HG03066 (cell line): ENCODE results near the gene CDC42BPB.

Source experiments
- ATAC-seq: cut with Tn5 transposase; IDR thresholded peaks from one replicate; pipeline ENCODE4 v1.9.1; 2021; ENCODE audit warnings: low read depth; ENCODE audit not compliant: unreplicated experiment

Gene CDC42BPB

DNA sequence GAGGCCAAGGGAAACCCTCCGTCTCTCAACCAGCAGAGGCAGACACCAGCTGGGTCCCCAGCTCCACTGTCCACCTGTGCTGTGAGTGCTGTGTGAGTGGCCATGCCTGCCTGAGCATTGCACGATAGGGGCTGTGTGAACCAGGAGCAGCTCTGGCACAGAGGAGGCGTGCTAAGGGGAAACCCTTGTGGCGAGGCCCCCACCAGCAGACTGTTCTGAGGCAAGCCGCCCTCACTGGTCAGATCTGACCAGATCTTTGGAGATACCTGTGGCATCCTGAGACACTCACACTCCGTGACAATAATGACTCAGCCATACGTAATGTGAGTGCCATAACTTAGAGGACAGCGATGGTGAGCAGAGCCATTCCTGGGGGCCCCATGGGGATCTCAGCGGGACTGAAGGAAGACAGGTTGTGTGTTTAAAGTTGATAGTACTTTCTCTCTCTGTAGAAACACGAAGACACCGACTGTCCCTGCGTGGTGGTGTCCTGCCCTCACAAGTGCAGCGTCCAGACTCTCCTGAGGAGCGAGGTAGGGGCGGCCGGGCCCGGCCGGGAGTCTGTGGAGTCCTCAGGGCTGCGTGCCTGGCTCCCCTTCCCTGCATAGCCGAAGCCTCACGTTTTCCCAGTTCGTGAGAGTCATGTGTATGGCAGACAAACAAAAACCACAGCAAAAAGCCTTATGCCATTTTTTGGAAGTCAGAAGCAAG is 171.5 kb downstream of the CDC42BPB start:
- no peak for ATAC-seq

DNA sequence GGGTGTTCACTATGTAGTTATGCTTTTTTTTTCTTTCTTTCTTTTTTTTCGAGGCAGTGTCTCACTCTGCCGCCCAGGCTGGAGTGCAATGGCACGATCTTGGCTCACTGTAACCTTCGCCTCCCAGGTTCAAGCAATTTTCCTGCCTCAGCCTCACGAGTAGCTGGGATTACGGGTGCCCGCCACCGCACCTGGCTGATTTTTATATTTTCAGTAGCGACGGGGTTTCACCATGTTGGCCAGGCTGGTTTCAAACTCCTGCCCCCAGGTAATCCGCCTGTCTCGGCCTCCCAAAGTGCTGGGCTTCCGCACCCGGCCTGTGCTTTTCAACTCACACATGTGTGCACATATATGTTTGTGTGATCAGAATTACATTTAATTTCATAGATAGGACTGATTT is 173.8 kb downstream of the CDC42BPB start:
- ATAC-seq, result no peak

DNA sequence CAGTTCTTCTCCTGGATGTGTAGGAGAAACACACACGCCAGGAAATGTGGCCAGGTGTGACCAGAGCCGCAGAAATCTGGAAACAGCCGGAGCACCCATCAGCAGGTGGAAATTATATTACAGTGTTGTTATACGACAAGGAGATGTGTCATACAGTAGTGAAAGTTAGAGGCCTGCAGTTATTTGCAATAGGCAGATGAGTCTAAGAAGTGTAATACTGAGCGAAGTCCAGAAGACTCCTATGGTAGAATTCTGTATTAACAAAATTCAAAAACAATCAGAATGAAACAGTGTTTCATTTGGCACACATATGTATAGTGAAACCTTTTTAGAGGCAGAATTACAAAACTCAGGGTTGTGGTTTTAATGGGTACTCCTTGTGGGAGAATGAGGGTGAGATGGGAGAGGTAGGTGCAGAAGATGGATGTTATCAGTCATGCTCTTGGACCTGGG is 174.2 kb downstream of the CDC42BPB start:
- ATAC-seq, result no peak
